H1 (cell line): ENCODE measurements around the gene TBC1D22A.

ENCODE experiments used
- BRCA1 ChIP-seq: IDR thresholded peaks from 2 replicates; pipeline ENCODE4 v1.6.1; 2012; ENCODE audit warnings: low read depth, low read length, improper control_type of control experiment
- CEBPB ChIP-seq: IDR thresholded peaks from 2 replicates; pipeline ENCODE4 v1.6.1; 2012; ENCODE audit warnings: low read depth, low read length
- CREB1 ChIP-seq: IDR thresholded peaks from 2 replicates; pipeline ENCODE4 v1.6.1; 2012; ENCODE audit warnings: inconsistent platforms
- POLR2AphosphoS5 ChIP-seq: IDR thresholded peaks from 2 replicates; pipeline ENCODE4 v1.6.1; 2011; ENCODE audit warnings: low read depth, low read length
- POU5F1 ChIP-seq: IDR thresholded peaks from 2 replicates; pipeline ENCODE4 v1.6.1; 2011; ENCODE audit warnings: low read depth, mild to moderate bottlenecking, low read length, moderate library complexity
- RNF2 ChIP-seq: fragments of 200-900, 300-1000 bp; sonication (generic); IDR thresholded peaks from 2 replicates; pipeline ENCODE4 v1.7.1; 2016; ENCODE audit warnings: borderline replicate concordance, low read depth, mild to moderate bottlenecking, antibody characterized with exemption, low read length; ENCODE audit not compliant: poor library complexity, severe bottlenecking; ENCODE audit errors: missing control alignments
- TF ChIP-seq, protein P1 (sequence below): IDR thresholded peaks from 2 replicates; pipeline ENCODE4 v1.6.1; 2012; ENCODE audit warnings: low read length, inconsistent platforms

DNA sequence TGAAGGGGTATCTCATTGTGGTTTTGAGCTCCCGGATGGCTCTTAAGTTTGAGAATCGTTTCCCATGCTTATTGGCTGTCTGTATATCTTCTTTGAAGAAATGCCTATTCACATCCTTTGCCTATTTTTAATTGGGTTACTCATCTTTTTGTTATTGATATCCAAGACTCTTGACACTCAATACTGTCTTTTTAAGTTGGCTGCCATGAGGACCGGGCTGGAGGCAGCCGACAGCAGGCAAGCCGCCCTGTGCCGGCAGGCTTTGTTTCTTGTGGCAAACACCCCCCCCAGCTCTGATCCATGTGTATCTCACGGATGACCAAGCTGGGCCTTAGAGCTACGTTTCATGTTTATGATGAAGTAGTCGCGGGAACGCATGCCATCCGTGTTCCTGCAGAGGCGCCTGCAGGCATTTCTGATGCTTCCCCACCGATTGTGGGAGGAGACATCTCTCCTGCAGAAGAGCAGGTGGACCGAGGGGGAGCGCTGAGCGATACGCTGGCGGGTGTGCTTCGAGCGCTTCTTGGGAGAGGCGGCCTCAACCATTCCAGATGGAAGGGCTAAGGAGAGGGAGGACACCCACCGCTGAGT is 95.8 kb downstream of the TBC1D22A start:
- TF ChIP-seq BRCA1, result no peak
- TF ChIP-seq, protein P1, sequence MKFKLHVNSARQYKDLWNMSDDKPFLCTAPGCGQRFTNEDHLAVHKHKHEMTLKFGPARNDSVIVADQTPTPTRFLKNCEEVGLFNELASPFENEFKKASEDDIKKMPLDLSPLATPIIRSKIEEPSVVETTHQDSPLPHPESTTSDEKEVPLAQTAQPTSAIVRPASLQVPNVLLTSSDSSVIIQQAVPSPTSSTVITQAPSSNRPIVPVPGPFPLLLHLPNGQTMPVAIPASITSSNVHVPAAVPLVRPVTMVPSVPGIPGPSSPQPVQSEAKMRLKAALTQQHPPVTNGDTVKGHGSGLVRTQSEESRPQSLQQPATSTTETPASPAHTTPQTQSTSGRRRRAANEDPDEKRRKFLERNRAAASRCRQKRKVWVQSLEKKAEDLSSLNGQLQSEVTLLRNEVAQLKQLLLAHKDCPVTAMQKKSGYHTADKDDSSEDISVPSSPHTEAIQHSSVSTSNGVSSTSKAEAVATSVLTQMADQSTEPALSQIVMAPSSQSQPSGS, result no peak
- TF ChIP-seq RNF2, result no peak
- TF ChIP-seq POLR2AphosphoS5, result no peak
- TF ChIP-seq POU5F1, result no peak
- TF ChIP-seq CREB1, result no peak
- no peak for TF ChIP-seq CEBPB
